ENCODE measurements around the gene RPS21. TPM values are rescaled to one million over a fixed set of nuclear protein-coding genes. Genes with fewer than 3 reads are reported as not detected.

Gene RPS21
- total and polyA plus RNA-seq, 2 of the 13 experiments (the other 11 are each of a cell fraction or from before 2014, with no cell fraction given): 2,647 to 11,063 TPM

DNA sequence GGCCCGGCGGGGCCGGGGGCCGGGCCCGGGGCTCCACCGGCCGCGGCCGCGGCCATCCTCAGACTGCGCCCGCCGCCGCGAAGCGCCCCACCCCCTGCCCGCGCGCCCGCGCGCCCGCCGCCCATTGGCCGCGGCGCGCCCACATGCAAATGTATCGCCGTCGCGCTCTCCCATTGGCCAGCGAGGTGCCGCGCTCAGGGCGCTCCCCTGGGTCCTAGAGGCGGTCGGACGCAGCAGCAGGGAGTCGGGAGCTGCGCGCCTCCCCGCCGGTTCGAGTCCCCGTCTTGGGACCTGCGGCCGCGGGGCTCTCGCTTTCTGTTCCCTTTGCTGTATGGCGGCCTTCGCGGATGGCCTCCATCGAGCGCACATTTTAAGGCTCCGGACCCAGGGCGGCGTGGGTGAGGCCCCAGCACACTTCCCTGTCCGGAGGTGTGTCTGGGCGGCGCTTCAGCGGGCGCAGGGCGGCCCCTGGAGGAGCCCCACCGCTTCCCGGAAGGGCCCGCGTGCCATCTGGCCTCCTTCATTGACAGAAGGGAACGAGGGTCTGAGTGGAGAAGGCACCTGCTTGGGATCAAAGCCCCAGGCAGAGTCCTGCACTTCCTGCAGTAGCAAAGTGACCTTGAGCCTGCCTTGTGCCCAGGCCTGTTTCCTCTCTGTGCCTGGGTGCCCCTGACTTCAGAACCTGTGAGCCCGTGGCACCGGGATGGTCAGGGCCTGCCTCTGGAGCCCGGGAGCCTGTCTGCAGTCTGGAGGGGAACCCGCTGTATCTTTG, 20.5 kb downstream of the RPS21 start, which contains the start of gene CABLES2 (continued):
- TF ChIP-seq, protein P1, sequence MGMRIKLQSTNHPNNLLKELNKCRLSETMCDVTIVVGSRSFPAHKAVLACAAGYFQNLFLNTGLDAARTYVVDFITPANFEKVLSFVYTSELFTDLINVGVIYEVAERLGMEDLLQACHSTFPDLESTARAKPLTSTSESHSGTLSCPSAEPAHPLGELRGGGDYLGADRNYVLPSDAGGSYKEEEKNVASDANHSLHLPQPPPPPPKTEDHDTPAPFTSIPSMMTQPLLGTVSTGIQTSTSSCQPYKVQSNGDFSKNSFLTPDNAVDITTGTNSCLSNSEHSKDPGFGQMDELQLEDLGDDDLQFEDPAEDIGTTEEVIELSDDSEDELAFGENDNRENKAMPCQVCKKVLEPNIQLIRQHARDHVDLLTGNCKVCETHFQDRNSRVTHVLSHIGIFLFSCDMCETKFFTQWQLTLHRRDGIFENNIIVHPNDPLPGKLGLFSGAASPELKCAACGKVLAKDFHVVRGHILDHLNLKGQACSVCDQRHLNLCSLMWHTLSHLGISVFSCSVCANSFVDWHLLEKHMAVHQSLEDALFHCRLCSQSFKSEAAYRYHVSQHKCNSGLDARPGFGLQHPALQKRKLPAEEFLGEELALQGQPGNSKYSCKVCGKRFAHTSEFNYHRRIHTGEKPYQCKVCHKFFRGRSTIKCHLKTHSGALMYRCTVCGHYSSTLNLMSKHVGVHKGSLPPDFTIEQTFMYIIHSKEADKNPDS (CRISPR knock-in tag; IDR thresholded peaks at IDR 0.05): peak; percentile 23; the same call in 1 of the 2 replicates
- TF ChIP-seq HNRNPH1 (optimal IDR thresholded peaks at IDR 0.05; ENCODE audit: low read depth, low read length) (no peak), SATB2 (CRISPR knock-in tag; IDR thresholded peaks at IDR 0.05) (peak; percentile 89), ZNF274 (CRISPR knock-in tag; IDR thresholded peaks at IDR 0.05) (no peak; the same call in none of the 2 replicates), ZNF777 (CRISPR knock-in tag; IDR thresholded peaks at IDR 0.05) (peak; percentile 47), RELA (CRISPR knock-in tag; IDR thresholded peaks at IDR 0.05) (no peak), ZNF816 (CRISPR knock-in tag; IDR thresholded peaks at IDR 0.05; ENCODE audit: borderline replicate concordance) (peak; percentile 75; the same call in 1 of the 2 replicates), ARHGAP35 (CRISPR knock-in tag; IDR thresholded peaks at IDR 0.05; ENCODE audit: borderline replicate concordance) (peak; percentile 87), BORCS8-MEF2B (CRISPR knock-in tag; IDR thresholded peaks at IDR 0.05) (peak; percentile 85), ATAD3A (CRISPR knock-in tag; IDR thresholded peaks at IDR 0.05) (no peak), GATAD1 (CRISPR knock-in tag; IDR thresholded peaks at IDR 0.05) (peak; percentile 74), CHCHD3 (CRISPR knock-in tag; IDR thresholded peaks at IDR 0.05) (peak; percentile 98), ZNF160 (CRISPR knock-in tag; IDR thresholded peaks at IDR 0.05) (peak; percentile 89), ZKSCAN8 (CRISPR knock-in tag; IDR thresholded peaks at IDR 0.05; ENCODE audit: borderline replicate concordance) (peak; percentile 18; the same call in 1 of the 2 replicates), ZNF607 (CRISPR knock-in tag; IDR thresholded peaks at IDR 0.05; ENCODE audit: borderline replicate concordance) (peak; percentile 96; the same call in 1 of the 2 replicates), THYN1 (CRISPR knock-in tag; IDR thresholded peaks at IDR 0.05; ENCODE audit: borderline replicate concordance, low read depth) (no peak), HOXA7 (CRISPR knock-in tag; IDR thresholded peaks at IDR 0.05) (no peak), SOX13 (IDR thresholded peaks at IDR 0.05) (no peak), SOX13 (CRISPR knock-in tag; conservative IDR thresholded peaks at IDR 0.05 in 1 of 2, IDR thresholded peaks at IDR 0.05 in 1 of 2) (peak in 1 of 2 experiments; percentile 49; a peak in 2 of 4 replicates), ELF3 (CRISPR knock-in tag; IDR thresholded peaks at IDR 0.05) (peak; percentile 90)
- TF ChIP-seq, protein P2, sequence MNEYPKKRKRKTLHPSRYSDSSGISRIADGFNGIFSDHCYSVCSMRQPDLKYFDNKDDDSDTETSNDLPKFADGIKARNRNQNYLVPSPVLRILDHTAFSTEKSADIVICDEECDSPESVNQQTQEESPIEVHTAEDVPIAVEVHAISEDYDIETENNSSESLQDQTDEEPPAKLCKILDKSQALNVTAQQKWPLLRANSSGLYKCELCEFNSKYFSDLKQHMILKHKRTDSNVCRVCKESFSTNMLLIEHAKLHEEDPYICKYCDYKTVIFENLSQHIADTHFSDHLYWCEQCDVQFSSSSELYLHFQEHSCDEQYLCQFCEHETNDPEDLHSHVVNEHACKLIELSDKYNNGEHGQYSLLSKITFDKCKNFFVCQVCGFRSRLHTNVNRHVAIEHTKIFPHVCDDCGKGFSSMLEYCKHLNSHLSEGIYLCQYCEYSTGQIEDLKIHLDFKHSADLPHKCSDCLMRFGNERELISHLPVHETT (CRISPR knock-in tag; conservative IDR thresholded peaks at IDR 0.05): peak; percentile 77
- TF ChIP-seq, protein P3, sequence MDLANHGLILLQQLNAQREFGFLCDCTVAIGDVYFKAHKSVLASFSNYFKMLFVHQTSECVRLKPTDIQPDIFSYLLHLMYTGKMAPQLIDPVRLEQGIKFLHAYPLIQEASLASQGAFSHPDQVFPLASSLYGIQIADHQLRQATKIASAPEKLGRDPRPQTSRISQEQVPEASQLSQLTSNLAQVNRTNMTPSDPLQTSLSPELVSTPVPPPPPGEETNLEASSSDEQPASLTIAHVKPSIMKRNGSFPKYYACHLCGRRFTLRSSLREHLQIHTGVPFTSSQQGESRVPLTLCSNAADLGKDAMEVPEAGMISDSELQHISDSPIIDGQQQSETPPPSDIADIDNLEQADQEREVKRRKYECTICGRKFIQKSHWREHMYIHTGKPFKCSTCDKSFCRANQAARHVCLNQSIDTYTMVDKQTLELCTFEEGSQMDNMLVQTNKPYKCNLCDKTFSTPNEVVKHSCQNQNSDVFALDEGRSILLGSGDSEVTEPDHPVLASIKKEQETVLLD (CRISPR knock-in tag; IDR thresholded peaks at IDR 0.05; ENCODE audit: low read depth): peak; percentile 54; the same call in 1 of the 2 replicates

Measured in HepG2 (cell line).